ENCODE results near the gene ZSWIM6.
A peak's percentile ranks its signal among the peaks of the same experiment; 100 is the strongest.

ZSWIM6 gene

DNA sequence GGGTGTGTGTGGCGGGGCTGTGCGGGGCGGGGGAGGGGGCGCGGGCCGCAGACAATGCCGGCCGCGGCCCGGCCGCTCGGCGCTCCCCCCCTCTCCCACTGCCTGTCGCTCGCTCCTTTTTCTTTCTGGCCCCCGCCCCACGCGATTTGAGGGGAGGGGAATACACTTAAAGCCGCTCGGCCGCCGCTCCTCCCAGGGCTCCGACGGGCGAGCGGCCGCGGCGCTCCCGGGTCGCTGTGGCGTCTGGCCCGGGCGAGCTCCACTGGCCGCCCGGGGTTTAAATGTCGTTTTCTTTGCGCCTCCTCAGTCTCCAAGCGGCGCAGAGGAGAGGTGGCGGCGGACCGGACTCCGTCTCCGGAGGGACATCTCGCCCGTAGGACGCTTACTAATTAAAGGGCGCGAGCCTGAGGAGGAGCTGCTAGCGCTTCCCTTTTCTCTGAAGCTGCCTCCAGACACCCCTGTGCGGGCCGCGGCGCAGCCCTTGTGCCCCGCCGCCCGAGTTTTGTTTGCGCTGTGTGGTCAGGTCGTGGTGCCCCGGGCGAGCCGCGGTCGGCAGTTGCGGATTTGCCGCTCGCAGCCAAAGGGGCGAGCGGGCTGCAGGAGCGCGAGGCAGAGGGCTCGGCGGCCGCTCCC, 1.4 kb downstream of the ZSWIM6 start:
- peak; percentile 38 for DNase-seq

DNA sequence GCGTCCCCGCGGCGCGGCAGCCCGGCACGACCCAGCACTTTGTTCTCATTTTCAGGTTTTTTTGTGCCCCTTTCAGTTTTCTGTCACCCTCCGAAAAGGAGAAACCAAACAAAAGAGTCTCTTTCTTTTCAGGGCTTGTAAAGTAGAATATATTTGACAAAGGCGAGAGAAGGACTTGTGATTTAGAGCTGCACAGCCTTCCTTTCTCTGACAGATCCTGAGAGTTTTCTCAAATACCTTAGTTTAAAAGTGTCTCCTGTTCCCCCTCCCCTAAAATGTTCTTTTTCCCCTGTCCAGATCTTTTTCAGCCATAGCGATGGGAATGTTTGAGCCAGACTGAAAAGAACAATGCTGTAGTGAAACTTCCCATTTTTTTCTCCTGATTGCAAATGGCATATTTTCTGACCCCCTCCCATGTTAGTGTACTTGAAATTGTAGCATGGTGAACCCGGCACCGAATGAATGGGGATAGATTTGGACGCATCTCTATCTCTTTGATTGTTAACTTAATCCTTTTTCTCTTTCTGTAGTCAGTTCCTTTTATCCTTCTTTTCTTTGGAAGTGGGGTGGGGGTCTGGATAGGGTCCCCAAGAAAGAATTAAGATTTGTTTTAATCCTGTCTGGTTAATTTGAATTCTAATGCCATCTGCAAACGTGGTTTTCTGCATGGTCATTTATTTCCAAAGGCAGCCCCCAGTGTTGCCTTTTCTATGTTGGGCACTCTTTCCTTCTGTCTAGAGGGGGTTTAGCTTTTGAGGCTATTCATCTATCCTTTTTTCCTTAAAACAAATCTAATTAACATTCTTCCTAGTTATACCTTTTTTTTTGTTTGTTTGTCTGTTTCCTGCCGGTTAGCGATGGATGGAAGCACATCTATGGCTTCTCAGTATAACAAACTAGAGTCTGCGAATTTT, 2.2 kb downstream of the ZSWIM6 start:
- no peak for DNase-seq

DNA sequence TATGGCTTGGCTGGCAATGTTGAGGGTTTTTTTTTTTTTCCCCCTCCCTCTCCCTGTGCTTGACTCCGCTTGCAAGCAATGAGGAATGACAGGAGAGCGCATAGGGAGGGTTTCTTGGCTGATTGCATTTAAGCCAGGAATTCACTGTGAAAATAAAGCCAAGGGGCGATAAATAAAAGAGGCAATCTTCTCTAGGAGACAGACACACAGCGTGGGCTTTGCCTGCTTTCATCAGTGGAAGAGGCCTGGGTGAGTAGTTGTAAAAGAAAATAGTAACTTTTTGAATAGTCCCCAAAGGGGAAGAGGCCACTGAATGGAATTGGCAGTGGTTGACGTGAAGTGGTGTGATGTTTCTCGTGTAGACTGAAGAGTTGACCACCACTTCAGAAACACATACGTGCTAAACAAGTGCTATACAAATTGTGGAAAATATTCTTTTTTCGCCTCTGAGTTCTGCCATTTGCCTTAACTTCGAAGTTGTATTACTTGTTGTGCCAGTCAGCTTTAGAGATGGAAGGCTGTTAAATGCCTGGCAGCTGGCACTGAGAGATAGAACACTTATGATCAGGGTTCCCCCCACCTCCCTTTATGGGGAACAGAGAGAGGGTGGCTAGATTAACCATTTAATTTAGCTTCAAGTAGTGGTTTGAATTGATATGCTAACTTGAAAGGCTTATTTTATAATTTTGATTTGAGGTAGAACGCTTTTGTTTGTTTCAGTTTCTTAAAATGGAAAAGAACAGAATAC, 3.0 kb downstream of the ZSWIM6 start:
- DNase-seq: no peak

DNA sequence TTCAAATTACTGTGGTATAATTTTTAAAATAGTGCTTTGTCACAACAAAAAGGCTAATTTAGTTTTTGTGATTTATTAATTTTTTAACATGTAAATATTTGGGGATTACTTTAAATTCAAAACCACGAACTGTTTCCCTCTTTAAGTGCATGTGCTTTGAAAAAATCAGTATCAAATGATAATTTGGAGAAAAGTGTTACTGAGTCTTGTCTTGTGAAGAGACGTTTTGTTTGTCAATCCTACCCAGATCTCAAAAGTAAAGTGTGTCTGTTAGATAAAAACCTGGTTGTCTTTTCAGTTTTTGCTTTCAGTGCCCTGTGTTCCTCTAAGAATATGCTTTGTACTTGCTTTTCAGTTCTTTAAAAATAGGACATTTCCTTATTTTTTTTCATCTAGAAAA, 7.7 kb downstream of the ZSWIM6 start:
- no peak for DNase-seq

DNA sequence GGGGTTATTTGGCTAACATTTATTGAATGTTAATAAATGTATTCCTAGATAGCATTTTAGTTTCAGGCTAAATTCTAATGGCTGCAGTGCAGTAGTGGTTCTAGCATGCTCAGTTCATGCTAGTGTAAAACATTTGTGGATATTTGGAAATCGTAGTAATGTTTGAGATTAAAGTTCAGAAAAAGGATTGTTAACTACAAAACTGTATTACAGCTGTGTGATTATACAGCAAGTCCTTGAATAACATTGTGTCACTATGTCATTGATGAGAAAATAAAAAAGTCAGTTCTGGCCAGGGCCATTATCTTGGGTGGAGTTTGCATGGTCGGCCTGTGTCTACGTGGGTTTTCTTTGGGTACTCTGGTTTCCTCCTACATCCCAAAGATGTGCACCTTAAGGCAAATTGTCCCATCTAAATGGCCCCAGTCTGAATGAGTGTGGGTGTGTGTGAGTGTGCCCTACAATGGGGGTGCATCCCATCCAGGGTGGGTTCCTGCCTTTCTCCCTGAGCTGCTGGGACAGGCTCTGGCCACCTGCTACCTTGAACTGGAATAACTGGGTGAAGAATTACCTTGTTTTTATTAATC, 8.8 kb downstream of the ZSWIM6 start:
- no peak for DNase-seq

DNA sequence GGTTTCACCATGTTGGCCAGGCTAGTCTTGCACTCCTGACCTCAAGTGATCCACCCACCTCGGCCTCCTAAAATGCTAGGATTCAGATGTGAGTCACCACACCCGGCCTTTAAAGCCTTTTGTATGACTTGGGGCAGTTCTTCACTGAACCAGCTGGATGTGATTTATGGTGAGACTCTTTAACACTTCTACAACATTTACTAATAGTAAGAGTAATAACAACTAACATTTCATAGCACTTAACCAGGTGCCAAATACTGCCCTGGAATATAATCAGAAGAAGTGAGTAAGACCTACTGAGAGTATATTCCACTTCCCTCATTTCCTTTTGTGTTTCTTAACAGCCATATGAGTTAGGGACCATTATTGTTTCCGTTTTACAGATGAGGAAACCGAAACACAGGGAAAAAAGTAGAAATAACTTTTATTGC, 10.0 kb downstream of the ZSWIM6 start:
- DNase-seq: no peak

DNA sequence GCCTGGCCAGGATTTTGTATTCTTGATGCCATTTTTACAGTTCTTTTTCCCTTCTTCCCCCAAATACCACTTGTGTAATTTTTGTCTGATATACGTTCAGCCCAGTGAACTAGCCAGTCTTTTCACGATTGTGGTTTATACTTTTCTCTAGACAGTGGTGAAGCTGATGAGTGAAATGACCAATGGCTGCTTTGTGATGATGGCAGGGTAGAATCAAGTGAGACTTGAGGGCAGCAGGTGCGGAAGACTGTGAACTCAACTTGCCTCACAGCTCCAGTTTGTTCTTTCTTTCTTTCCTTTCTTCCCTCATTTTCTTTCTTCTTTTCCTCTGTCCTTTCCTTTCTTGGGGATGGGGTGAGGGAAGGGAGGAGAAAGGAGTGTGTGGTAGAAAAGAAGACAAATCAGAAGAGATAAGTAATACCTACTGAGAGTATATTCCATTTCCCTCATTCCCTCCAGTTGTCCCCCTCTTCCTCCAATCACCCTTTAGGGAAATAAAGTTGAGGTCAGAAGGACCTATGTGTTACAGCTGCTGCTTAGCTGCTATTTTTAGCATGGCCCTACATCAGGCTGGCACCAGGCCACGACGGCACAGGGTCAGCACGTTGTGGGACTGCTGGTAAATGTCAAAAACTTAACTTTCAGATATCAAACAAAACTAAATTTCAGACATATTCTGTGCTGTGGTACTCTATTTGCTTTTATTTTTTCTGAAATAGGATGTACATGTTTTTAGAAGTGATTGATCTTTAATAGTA, 12.3 kb downstream of the ZSWIM6 start:
- DNase-seq: no peak

DNA sequence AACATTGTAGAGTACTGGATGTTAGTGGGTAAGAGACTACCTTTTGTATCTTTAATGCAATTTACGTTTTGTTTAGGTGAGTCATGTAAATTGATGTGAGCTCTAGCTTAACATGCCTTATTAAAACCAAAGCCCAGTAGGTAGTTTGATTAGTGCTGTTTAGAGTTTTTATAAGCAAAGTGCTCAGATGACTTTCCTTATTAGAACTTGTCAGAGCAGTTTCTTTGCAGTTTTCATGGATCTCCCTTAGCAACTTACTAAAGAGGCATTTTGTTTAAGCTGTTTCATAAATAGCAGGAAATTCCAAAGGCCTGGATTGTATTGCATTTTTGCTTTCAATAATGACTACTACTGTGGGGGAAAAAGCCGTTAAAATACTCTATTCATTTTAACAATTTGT, 14.5 kb downstream of the ZSWIM6 start:
- no peak for DNase-seq

DNA sequence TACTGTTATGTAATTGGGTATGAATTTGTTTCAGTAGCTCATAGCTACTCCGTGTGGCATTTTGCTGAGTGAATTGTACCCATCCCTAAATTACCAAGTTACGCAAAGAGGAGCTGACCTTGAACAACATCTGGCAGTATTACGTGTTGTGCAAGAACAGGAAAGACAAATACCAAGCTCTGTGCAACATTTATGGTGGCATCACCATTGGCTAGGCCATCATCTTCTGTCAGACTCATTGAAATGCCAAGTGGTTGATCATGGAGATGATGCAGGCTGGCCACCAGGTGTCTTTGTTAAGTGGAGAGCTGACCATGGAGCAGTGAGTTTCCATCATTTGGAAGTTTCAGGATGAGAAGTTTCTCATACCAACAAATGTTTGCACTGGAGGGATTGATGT, 15.0 kb downstream of the ZSWIM6 start:
- DNase-seq: no peak

DNA sequence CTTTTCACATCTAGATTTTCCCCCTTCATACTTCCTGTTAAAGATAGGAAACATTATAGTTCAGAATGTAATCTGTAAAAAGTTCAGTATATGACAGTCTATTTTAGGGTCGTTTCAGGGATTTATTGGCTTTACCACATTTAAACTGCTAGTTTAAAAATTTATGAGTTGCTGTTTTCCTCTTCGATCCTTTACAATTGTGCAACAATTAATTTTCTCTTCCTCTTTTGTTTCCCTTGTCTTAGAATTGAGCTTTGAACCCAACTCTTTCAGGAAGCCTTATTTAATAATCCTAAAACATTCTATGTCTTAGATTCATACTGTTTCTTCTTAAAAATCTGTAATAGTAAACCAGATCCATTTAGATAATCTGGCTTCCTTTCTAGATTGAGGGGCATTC, 16.4 kb downstream of the ZSWIM6 start:
- no peak for DNase-seq

DNA sequence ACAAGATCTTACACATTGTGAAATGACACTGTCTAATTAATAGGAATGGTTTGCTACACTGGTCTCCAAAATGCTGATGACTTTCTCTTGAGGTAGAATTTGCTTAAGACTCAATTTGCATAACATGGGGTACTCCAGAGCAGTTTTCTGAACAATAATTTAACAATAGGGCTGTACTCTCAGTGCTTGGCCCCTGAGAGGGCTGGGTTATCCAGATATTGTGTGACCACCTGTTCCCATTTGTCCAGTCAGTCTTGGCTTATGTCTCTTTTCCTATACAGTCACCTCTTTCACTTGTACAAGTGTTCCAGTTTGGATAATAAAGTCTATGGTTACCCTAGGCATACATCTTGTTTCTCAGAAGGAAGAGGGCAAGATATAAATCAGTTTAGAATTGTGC, 17.9 kb downstream of the ZSWIM6 start:
- no peak for DNase-seq

DNA sequence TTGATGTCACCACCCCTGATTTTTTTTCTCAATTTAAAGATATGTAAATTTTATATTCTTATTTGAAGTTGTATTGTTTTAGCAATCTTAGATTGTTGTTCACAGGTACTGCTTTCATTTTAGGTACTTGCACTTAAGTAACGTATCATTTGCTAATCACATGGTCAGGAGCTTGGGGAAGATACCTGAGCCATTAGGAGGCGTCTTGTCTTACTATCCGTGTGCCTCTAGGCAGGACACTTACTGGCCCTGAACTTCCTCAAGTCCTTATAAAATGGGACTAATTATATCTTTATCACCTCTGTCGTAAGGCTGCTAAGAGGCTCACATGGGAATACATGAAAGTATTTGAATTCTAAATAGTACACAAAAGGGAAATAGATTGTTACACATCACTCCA, 18.5 kb downstream of the ZSWIM6 start:
- DNase-seq: no peak

DNA sequence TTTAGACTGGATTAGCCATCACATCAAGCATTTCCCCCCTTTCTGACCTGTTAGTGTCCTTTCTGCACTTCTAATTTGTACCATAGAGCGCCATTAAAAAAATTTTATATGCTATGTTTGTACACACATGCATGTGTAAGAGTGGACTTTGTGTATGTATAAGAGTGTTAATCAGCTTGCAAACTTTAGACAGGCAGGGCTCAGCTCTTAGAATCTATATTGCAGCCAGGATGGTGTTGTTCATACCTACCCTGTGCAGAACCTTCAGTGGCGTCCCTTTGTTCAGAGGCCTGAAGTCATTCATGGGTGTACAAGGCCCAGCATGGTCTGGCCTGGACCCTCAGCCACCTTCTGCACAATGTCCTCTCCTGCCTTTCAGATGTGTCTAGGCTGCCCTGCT, 19.7 kb downstream of the ZSWIM6 start:
- no peak for DNase-seq

DNA sequence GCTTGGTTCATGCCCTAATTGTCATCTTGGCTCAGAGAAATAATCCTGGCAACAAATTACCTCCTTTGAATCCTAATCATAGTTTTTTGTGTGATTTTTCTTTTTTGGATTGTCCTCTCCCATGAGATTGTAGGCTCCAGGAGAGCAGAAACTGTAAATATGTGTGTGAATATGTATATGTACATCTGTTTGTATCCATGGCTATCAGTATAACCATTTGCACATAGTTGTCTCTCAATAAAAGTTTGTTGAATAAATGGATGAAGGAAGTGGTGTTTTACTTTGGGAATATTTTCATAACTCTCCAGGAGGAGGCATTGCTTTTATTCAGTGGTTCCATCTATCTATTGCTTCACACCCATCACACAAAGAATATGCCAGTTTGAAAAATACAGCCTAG, 20.1 kb downstream of the ZSWIM6 start:
- no peak for DNase-seq

DNA sequence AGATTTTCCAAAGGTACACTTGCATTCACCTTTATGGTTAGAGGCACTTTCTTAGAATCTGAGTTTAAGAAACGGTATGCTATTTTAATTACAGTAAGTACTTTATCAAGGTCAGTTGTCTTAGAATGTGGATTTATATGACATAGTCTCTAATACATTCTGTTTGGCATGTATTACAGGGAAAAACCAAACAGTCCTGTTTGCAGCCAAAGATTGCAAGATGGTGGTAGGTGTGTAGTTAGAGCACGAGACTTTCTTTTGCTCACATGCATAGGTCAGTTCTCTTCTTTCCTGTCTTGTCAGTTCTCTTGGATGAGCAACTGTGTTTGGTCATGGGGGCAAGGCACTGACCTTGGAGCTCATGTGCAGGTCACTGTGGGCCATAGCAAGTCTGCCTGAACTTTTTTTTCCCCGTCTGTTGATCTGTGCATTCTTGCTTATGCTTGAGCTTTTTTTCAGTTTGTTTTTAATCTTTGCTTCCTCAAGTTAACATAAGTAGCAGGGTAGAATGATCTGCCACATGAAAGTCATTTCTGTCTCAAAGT, 20.6 kb downstream of the ZSWIM6 start:
- DNase-seq: no peak

DNA sequence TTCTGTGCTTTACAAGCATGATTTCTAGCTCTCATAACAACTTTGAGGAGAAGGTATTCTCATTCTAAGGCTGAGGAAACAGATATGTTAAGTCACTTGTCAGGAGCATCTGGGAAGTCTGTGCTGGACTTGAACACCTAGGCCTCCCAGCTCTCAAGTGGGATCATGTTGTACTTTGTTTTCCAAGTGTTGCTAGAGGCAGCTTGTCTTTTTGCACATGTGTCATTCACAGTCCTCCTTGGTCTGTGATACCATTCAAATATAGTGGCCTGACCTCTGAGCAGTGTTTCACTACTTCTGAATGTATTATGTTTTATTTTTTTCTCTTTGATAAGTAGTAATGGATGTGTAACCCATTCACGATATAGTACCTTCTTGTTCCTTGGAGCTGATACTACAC, 21.2 kb downstream of the ZSWIM6 start:
- no peak for DNase-seq

DNA sequence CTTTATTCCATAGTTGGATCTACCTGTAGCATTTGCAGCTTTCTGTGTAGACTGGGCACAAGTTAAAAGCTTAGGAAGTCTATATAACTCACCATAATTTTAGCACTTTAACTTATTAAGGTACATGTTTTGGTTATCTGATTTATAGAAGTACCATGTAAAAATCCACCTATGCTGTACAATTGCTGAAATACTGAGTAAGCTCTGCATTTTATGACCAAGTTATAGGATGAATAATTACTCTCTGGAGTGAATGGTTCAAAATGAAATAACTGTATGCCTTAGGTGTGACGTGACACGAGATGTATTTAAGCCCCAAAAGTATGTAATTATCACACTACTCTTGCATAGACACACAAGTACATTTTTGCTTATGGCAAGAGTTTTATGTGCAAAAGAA, 22.1 kb downstream of the ZSWIM6 start:
- DNase-seq: no peak

DNA sequence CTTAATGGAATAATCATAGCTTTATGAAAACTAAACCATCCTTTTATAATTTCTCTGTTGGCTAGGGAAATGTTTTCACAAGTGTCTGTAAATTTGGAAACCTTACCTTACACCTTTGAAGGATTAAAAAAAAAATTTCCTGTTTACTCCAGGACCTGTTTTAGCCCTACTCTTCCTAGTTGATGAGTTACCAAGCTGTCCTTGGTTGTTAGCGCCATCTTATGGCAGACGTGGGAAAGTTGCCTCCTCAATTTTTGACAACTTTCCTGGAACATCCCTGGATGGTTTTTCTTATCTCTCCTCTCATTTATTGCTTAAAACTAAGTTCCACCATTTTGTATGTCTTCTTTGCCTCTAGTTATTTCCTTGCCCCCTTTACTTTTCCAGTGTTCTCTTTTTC, 25.7 kb downstream of the ZSWIM6 start:
- DNase-seq: no peak

DNA sequence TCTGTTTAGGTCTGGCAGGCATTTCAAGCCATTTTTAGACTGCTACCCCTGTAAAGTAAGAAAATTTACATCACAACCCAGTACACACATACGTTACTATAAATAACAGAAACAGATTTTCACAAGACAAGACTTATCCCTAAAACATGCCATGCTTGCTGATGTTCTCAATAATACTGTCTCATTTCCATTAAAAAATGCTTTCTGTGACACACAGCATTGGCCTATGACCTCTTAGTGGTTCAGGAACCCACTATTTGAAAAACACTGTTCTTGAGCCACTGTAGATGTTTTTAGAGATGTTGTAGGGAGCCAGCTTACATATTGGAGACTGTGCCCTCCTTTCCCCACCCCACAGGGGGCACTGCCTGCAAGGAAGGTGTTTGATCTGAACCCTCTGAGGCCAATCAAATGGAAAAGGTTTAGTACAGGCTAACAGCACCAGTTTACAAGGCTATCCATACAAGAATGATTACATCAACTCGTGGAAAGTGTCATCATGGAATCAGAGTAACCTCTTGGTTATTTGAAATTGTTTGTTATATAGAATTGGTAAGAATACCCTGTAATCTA, 30.8 kb downstream of the ZSWIM6 start:
- DNase-seq: no peak

DNA sequence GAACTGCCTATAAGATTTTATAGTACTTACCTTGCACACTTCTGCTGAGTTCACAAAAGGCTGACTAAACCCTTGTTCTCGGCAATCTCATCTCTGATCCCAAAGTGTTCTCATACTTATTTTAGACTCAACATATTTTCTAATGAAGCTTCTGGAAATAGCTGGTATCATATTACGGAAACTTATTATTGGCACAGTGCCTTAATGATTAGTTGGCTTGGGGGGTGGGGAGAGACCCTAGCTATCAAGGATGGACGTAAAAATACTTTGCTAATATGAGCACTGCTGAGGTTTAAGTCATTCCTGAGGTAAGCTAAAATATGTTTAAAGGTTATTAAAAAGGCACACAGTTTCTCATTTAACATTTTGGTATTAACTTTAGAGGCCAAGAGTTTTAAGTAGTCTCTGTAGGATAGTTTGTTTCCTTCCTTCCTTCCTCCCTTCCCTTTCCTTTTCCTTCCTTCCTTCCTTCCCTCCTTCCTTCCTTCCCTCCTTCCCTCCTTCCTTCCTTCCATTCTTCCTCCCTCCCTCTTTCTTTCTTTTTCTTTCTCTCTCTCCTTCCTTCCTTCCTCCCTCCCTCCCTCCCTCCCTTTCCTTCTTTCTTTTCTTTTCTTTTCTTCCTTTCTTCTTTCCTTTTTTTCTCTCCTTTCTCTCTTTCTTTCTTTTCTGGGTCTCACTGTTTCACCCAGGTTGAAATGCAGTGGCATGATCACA, 31.5 kb downstream of the ZSWIM6 start:
- no peak for DNase-seq

DNA sequence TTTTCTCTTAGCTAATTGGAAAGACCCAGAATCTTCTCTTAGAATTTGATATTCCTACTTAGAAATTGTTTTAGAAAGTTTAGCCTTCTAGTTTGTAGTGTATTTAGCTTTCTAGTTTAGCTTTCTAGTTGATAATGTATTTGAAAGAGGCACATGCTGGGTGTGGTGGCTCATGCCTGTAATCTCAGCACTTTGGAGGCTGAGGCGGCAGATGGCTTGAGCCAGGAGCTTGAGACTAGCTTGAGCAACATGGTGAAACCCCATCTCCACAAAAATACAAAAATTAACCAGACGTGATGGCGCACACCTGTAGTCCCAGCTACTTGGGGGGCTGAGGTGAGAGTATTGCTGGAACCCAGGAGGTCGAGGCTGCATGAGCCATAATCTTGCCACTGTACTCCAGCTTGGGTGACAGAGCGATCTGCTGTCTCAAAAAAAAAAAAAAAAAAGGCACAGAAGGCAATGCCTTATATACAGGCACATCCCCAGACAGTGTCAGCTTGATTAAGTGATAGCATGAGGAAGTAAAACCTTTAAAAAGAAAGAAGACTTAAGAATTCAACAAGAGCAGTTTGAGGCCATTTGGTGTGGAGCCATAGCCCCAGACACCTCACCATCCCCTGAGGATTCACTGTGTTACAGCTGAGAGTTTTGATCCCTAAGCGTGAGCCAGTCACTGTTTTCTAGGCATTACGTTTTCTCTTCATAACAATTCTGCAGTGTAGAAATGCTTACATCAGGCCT, 34.6 kb downstream of the ZSWIM6 start:
- no peak for DNase-seq
